Natural killer cell (primary cell): ENCODE data around the gene SLC8A1. TPM values are rescaled to one million over a fixed set of nuclear protein-coding genes. Genes with fewer than 3 reads are reported as not detected.

ENCODE experiments used
- ATAC-seq, 3 donors: fragments of 150-1000 bp in 2 of 3; fragments of 200-7000 bp in 1 of 3; cut with Tn5 transposase; 1 replicate in 1 of 3; 2 replicates in 2 of 3; pipeline ENCODE4 v1.10.0; 2021; ENCODE audit warnings: mild to moderate bottlenecking in 2 of 3, moderate library complexity in 2 of 3
- DNase-seq, 2 donors: peaks; one replicate each; pipeline versions ENCODE4 v3.0.0 to v3.0.0-alpha.2; 2013 to 2021; ENCODE audit warnings: mixed read lengths in 1 of 2
- H3K27ac ChIP-seq: one replicate; pipeline ENCODE4 v1.5.1; 2013; ENCODE audit warnings: mild to moderate bottlenecking, low read length
- H3K27me3 ChIP-seq: one replicate; pipeline ENCODE4 v1.6.1; 2013; ENCODE audit warnings: low read length; ENCODE audit not compliant: control insufficient read depth, insufficient read depth
- H3K36me3 ChIP-seq: one replicate; pipeline ENCODE4 v1.6.1; 2013; ENCODE audit warnings: low read length; ENCODE audit not compliant: control insufficient read depth, insufficient read depth
- H3K4me1 ChIP-seq: one replicate; pipeline ENCODE4 v1.6.1; 2013; ENCODE audit warnings: low read length; ENCODE audit not compliant: control insufficient read depth, insufficient read depth
- H3K4me3 ChIP-seq: one replicate; pipeline ENCODE4 v1.5.1; 2013; ENCODE audit warnings: low read length
- H3K9me3 ChIP-seq: one replicate; pipeline ENCODE4 v1.6.1; 2013; ENCODE audit warnings: low read length; ENCODE audit not compliant: control insufficient read depth, insufficient read depth
- H3K27ac Mint-ChIP-seq, 2 donors: one replicate each; pipeline ENCODE4 v1.8.0; 2022; ENCODE audit warnings: mild to moderate bottlenecking in 2 of 2, mixed read lengths in 2 of 2, moderate library complexity in 1 of 2
- H3K27me3 Mint-ChIP-seq, 2 donors: one replicate each; pipeline ENCODE4 v1.8.0; 2022; ENCODE audit warnings: low read depth in 2 of 2, mixed read lengths in 2 of 2
- H3K36me3 Mint-ChIP-seq: one replicate; pipeline ENCODE4 v1.8.0; 2022; ENCODE audit warnings: mixed read lengths
- H3K4me1 Mint-ChIP-seq, 2 donors: one replicate each; pipeline ENCODE4 v1.8.0; 2022; ENCODE audit warnings: mixed read lengths in 2 of 2
- H3K4me3 Mint-ChIP-seq: one replicate; pipeline ENCODE4 v1.8.0; 2022; ENCODE audit warnings: mild to moderate bottlenecking, moderate library complexity, mixed read lengths
- H3K9me3 Mint-ChIP-seq, 2 donors: one replicate each; pipeline ENCODE4 v1.8.0; 2022; ENCODE audit warnings: mixed read lengths in 2 of 2
- WGBS: methylation state at CpG from one replicate; pipeline ENCODE4 v1.1.7; 2013; ENCODE audit warnings: missing lambda C conversion rate; ENCODE audit not compliant: insufficient coverage; 5-methylcytosine and 5-hydroxymethylcytosine counted together
- intact Hi-C: fragments of 100-400 bp; cut with micrococcal nuclease; formaldehyde crosslinking; loops from one replicate; pipeline ENCODE4 v1.14.2; 2022
- total RNA-seq, 4 donors: library from RNA; stranded (reverse); fragments of 120-200 nt in 1 of 4; gene quantifications; one replicate each; pipeline versions ENCODE4 v1.2.3 to v1.2.4, GENCODE V29; 2013 to 2022
- TF ChIP-seq, protein P1 (sequence below): fragments of 200-600 bp; IDR thresholded peaks from one replicate; pipeline ENCODE4 v1.8.0; 2022; ENCODE audit warnings: antibody characterized with exemption

SLC8A1 gene
- total RNA-seq, 3 donors from 2014 or later (not counting 1 experiment from before 2014, with no cell fraction given) = 1.4 to 4.7 (median 3.6) TPM

DNA sequence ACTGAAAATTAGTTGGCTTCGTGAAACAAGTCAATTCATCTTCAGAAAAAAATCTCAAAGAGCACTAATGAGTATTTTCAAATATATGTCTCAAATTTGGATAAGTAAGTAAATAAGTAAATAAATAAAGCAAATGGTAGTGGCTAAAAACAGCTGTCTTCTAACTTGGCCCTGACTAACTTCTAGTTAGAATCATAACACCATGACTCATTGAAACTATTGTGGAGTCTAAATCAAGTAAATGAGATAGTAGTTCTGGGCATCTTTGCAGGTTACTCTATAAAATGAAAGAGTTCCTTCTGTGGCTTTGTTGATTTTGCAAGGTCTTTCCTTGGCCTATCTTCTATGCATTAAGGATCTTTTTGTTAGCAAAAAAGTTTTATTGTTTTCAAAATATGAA, 110.7 kb downstream of the SLC8A1 start:
- TF ChIP-seq, protein P1, sequence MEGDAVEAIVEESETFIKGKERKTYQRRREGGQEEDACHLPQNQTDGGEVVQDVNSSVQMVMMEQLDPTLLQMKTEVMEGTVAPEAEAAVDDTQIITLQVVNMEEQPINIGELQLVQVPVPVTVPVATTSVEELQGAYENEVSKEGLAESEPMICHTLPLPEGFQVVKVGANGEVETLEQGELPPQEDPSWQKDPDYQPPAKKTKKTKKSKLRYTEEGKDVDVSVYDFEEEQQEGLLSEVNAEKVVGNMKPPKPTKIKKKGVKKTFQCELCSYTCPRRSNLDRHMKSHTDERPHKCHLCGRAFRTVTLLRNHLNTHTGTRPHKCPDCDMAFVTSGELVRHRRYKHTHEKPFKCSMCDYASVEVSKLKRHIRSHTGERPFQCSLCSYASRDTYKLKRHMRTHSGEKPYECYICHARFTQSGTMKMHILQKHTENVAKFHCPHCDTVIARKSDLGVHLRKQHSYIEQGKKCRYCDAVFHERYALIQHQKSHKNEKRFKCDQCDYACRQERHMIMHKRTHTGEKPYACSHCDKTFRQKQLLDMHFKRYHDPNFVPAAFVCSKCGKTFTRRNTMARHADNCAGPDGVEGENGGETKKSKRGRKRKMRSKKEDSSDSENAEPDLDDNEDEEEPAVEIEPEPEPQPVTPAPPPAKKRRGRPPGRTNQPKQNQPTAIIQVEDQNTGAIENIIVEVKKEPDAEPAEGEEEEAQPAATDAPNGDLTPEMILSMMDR = no peak
- H3K27me3 Mint-ChIP-seq = no peaks in the 10 kb centered on the region
- no peak overlapping the region for H3K4me3 Mint-ChIP-seq
- Histone ChIP-seq H3K9me3 (no peaks in the 10 kb centered on the region), H3K36me3 (no peaks in the 10 kb centered on the region), H3K4me1 (no peaks in the 10 kb centered on the region), H3K27me3 (no peaks in the 10 kb centered on the region), H3K4me3 (no peak overlapping the region), H3K27ac (no peak overlapping the region)
- H3K9me3 Mint-ChIP-seq = peaks cover 0 to 8% of the 10 kb centered on the region in 2 donors
- H3K36me3 Mint-ChIP-seq = no peaks in the 10 kb centered on the region
- ATAC-seq (no peak), DNase-seq (no peak)
- H3K27ac Mint-ChIP-seq = no peak overlapping the region
- H3K4me1 Mint-ChIP-seq = no peaks in the 10 kb centered on the region
- no CpG with 5 or more reads among the region's 1 CpG for WGBS
- intact Hi-C loops = no loop called here

DNA sequence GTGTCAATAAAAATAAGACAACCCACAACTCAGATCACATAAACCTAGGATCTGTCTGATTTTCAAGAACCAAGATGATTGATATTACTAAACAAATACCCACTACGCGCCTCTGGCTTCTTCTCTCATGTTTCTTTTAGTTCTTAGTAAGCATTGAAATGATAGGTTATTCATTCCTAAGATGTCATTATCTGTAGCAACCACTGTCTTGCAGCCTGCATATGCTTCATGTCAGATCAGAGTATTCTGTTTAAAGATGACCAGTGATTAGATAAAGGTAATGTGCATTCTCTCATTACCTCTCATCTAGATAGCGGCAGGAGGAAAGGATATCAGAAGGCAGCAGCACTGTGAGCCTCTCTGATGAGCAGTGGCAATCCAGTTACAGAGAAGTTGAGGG, 112.9 kb downstream of the SLC8A1 start:
- Mint-ChIP-seq H3K27ac (no peak overlapping the region), H3K4me3 (no peak overlapping the region), H3K27me3 (no peaks in the 10 kb centered on the region), H3K9me3 (peaks cover 0 to 8% of the 10 kb centered on the region in 2 donors), H3K4me1 (no peaks in the 10 kb centered on the region), H3K36me3 (no peaks in the 10 kb centered on the region)
- H3K27me3 ChIP-seq = no peaks in the 10 kb centered on the region
- TF ChIP-seq, protein P1 = no peak
- H3K4me1 ChIP-seq = no peaks in the 10 kb centered on the region
- H3K9me3 ChIP-seq = no peaks in the 10 kb centered on the region
- no peak overlapping the region for H3K4me3 ChIP-seq
- H3K27ac ChIP-seq = no peak overlapping the region
- ATAC-seq (no peak), DNase-seq (no peak)
- WGBS = 89% methylated on average over 1 of the region's 3 CpGs
- H3K36me3 ChIP-seq = no peaks in the 10 kb centered on the region
- intact Hi-C loops = no loop called here

DNA sequence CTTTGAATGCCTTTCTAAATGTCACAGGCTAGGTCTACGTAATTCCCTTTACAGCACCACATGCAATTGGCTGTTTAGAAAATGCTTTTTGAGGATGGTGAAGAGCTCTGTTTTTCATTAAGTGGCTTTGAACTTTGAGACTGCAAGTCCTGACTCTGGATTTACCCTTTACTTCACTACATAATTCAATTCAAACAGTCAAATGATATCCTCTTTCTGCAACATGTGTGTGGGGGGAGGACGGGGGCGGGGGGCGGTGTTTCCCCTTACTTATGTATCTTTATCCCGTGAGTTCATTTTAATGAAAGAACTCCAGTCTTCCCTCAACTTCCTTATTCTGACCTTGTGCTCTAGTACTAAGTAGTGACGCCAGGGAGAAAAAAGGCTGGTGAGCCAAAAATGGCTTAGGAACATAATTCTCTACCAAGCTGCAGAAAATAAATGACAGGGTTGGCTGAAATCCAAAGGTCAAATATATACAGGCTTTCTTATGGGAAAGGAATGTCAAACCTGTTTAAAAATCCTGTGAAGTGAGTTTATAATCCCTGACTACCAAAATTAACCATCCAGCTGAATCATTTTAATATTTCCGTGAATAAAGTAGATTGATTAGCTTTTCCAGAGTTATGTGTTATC, 119.6 kb downstream of the SLC8A1 start:
- no peaks in the 10 kb centered on the region for H3K27me3 ChIP-seq
- no peaks in the 10 kb centered on the region for H3K4me1 ChIP-seq
- Mint-ChIP-seq H3K9me3 (peaks cover 0 to 3% of the 10 kb centered on the region in 2 donors), H3K27me3 (no peaks in the 10 kb centered on the region), H3K4me1 (no peaks in the 10 kb centered on the region), H3K36me3 (no peaks in the 10 kb centered on the region), H3K27ac (no peak overlapping the region), H3K4me3 (no peak overlapping the region)
- H3K36me3 ChIP-seq = no peaks in the 10 kb centered on the region
- TF ChIP-seq, protein P1 = no peak
- no peaks in the 10 kb centered on the region for H3K9me3 ChIP-seq
- H3K4me3 ChIP-seq = no peak overlapping the region
- intact Hi-C loops = no loop called here
- no peak for ATAC-seq
- WGBS = 80% methylated on average over 1 of the region's 7 CpGs
- DNase-seq = no peak
- H3K27ac ChIP-seq = no peak overlapping the region

DNA sequence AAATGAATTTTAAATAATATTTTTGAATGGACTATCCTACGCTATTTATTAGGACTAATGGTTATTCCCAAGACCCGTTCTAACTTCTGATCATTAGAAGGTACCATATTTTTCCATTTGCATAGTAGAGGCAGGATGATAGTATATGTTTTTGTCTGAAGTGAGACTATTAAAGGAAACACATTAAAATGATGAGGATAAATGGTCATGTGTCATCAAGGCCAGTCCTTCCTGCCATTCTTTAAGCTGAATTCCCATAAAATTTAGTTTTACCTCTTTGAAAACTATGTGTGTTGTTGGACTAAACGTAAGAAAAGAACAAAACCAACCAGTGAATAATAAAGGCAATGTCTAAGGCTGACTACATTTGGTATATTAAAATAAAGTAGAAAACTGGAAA, 121.8 kb downstream of the SLC8A1 start:
- H3K9me3 Mint-ChIP-seq = peaks cover 0 to 5% of the 10 kb centered on the region in 2 donors
- Histone ChIP-seq H3K27ac (no peak overlapping the region), H3K9me3 (no peaks in the 10 kb centered on the region), H3K27me3 (no peaks in the 10 kb centered on the region), H3K4me3 (no peak overlapping the region), H3K4me1 (no peaks in the 10 kb centered on the region), H3K36me3 (no peaks in the 10 kb centered on the region)
- DNase-seq (no peak), ATAC-seq (no peak)
- H3K4me3 Mint-ChIP-seq = no peak overlapping the region
- WGBS = no CpG with 5 or more reads among the region's 3 CpGs
- no peaks in the 10 kb centered on the region for H3K36me3 Mint-ChIP-seq
- no peak overlapping the region for H3K27ac Mint-ChIP-seq
- TF ChIP-seq, protein P1 = no peak
- intact Hi-C loops = no loop called here
- no peaks in the 10 kb centered on the region for H3K4me1 Mint-ChIP-seq
- H3K27me3 Mint-ChIP-seq = no peaks in the 10 kb centered on the region
